ENCODE results near the gene ZNRF2. TPM values are rescaled to one million over a fixed set of nuclear protein-coding genes. Genes with fewer than 3 reads are reported as not detected.

ZNRF2 gene
- total and polyA plus RNA-seq, 2 donors (not counting 3 experiments of a cell fraction or from before 2014, with no cell fraction given), result 1.4 to 5.9 TPM

- BruUV-seq (replicated peaks), result no TSS peak
- H3K9me3 ChIP-seq (replicated peaks; ENCODE audit: control insufficient read depth, insufficient read depth, low read length), result no peaks in the 10 kb centered on the region
- no peak overlapping the region for H3K9ac ChIP-seq (replicated peaks; ENCODE audit: extremely low read depth, insufficient read depth, low read length)
- dilution Hi-C loops (cut with MboI; ENCODE audit: extremely low pct_ligation_motif_present, low sequenced_read_pairs) (no loop called here), intact Hi-C loops (cut with micrococcal nuclease) (no loop called here)
- no peaks in the 10 kb centered on the region for H4K20me1 ChIP-seq (replicated peaks; ENCODE audit: control insufficient read depth, extremely low read depth, insufficient read depth, low read length)
- ChIA-PET CTCF (interaction anchor here (1.3 kb wide), 1 partner anchor 8 kb away, joined by 4 read pairs; no protein-coding TSS in a partner anchor), POLR2A (no interaction called here)
- H3K27ac ChIP-seq (ENCODE audit: insufficient read depth, low read depth, low read length), result no peak overlapping the region
- no peak overlapping the region for H3K4me2 ChIP-seq (ENCODE audit: insufficient read depth, low read length)
- DNase-seq (ENCODE audit: low read depth, low spot score), result no peak
- H3K27me3 ChIP-seq (ENCODE audit: control insufficient read depth in 2 of 2, insufficient read depth in 2 of 2, low read length in 2 of 2), result no peaks in the 10 kb centered on the region
- peaks cover 11% of the 10 kb centered on the region for H3K4me1 ChIP-seq (ENCODE audit: control insufficient read depth, extremely low read depth, insufficient read depth, low read length)
- H3K79me2 ChIP-seq (ENCODE audit: control insufficient read depth, insufficient read depth, low read length), result no peaks in the 10 kb centered on the region
- no peaks in the 10 kb centered on the region for H3K9me1 ChIP-seq (replicated peaks; ENCODE audit: control insufficient read depth, extremely low read depth, insufficient read depth, low read length)
- H3K4me3 ChIP-seq (replicated peaks in 1 of 3; ENCODE audit: insufficient read depth in 1 of 3, low read depth in 1 of 3, low read length in 3 of 3), result no peak overlapping the region
- FAIRE-seq, result no peak
- TF ChIP-seq MYC (IDR thresholded peaks at IDR 0.05; ENCODE audit: low read depth, low read length), result no peak
- no peak overlapping the region for H2AFZ ChIP-seq (ENCODE audit: low read depth, low read length)
- H3K36me3 ChIP-seq (ENCODE audit: control insufficient read depth in 2 of 2, extremely low read depth in 1 of 2, insufficient read depth in 2 of 2, low read length in 2 of 2), result no peaks in the 10 kb centered on the region
Observed at GRCh38 chr7:30344513-30344912, 60.1 kb downstream of the ZNRF2 start.

- no peaks in the 10 kb centered on the region for H3K79me2 ChIP-seq (ENCODE audit: control insufficient read depth, insufficient read depth, low read length)
- dilution Hi-C loops (cut with MboI; ENCODE audit: extremely low pct_ligation_motif_present, low sequenced_read_pairs), result no loop called here
- no peak overlapping the region for H3K4me3 ChIP-seq (replicated peaks in 1 of 3; ENCODE audit: insufficient read depth in 1 of 3, low read depth in 1 of 3, low read length in 3 of 3)
- no peak overlapping the region for H3K9ac ChIP-seq (replicated peaks; ENCODE audit: extremely low read depth, insufficient read depth, low read length)
- no peaks in the 10 kb centered on the region for H3K9me1 ChIP-seq (replicated peaks; ENCODE audit: control insufficient read depth, extremely low read depth, insufficient read depth, low read length)
- no peaks in the 10 kb centered on the region for H3K9me3 ChIP-seq (replicated peaks; ENCODE audit: control insufficient read depth, insufficient read depth, low read length)
- POLR2A ChIA-PET, result no interaction called here
- BruUV-seq (replicated peaks), result no TSS peak
- H3K4me2 ChIP-seq (ENCODE audit: insufficient read depth, low read length), result peak overlapping the region; percentile 38
- intact Hi-C loops (cut with micrococcal nuclease), result no loop called here
- H3K4me1 ChIP-seq (ENCODE audit: control insufficient read depth, extremely low read depth, insufficient read depth, low read length), result peaks cover 11% of the 10 kb centered on the region
- CTCF ChIA-PET, result interaction anchor here (0.8 to 3.0 kb wide), 3 partner anchors 12 to 178 kb away, joined by 3 to 9 read pairs (median 3); no protein-coding TSS in a partner anchor
- H3K36me3 ChIP-seq (ENCODE audit: control insufficient read depth in 2 of 2, extremely low read depth in 1 of 2, insufficient read depth in 2 of 2, low read length in 2 of 2), result no peaks in the 10 kb centered on the region
- no peak for FAIRE-seq
- H4K20me1 ChIP-seq (replicated peaks; ENCODE audit: control insufficient read depth, extremely low read depth, insufficient read depth, low read length), result no peaks in the 10 kb centered on the region
- no peak for TF ChIP-seq CTCF (IDR thresholded peaks at IDR 0.05; ENCODE audit: extremely low read depth in 1 of 2, insufficient read depth in 1 of 2, low read depth in 1 of 2, low read length in 2 of 2)
- H2AFZ ChIP-seq (ENCODE audit: low read depth, low read length), result no peak overlapping the region
- H3K27me3 ChIP-seq (ENCODE audit: control insufficient read depth in 2 of 2, insufficient read depth in 2 of 2, low read length in 2 of 2), result no peaks in the 10 kb centered on the region
- no peak for DNase-seq (ENCODE audit: low read depth, low spot score)
- H3K27ac ChIP-seq (ENCODE audit: insufficient read depth, low read depth, low read length), result peak overlapping the region; percentile 24
Observed at GRCh38 chr7:30347226-30348082, 63.1 kb downstream of the ZNRF2 start.

All from endothelial cell of umbilical vein (primary cell).